Measurements from ENCODE around the gene CGB1. TPM values are rescaled to one million over a fixed set of nuclear protein-coding genes. Genes with fewer than 3 reads are reported as not detected.

CGB1 gene
- total and polyA plus RNA-seq, 2 of the 13 experiments (the other 11 are each of a cell fraction or from before 2014, with no cell fraction given) = not detected

- TF ChIP-seq ZNF136 (CRISPR knock-in tag; IDR thresholded peaks at IDR 0.05; ENCODE audit: low read depth) (no peak), ZNF256 (CRISPR knock-in tag; conservative IDR thresholded peaks at IDR 0.05) (no peak), STAG1 (CRISPR knock-in tag; IDR thresholded peaks at IDR 0.05) (no peak), RNF2 (conservative IDR thresholded peaks at IDR 0.05; ENCODE audit: low read depth) (0 out of 2 replicates have a peak, but pooled peaks have one; percentile 35), ZNF138 (CRISPR knock-in tag; IDR thresholded peaks at IDR 0.05; ENCODE audit: low read depth) (no peak), ZNF24 (IDR thresholded peaks at IDR 0.05) (no peak), ZNF563 (CRISPR knock-in tag; IDR thresholded peaks at IDR 0.05) (peak; percentile 58; the same call in 1 of the 2 replicates), SKI (IDR thresholded peaks at IDR 0.05; ENCODE audit: partially characterized antibody) (peak; percentile 19), DZIP1 (CRISPR knock-in tag; IDR thresholded peaks at IDR 0.05) (no peak), HDAC1 (CRISPR knock-in tag; IDR thresholded peaks at IDR 0.05) (0 out of 2 replicates have a peak, but pooled peaks have one; percentile 28), SP5 (CRISPR knock-in tag; IDR thresholded peaks at IDR 0.05; ENCODE audit: borderline replicate concordance, low read depth) (peak; percentile 50; the same call in 1 of the 2 replicates), IRX3 (CRISPR knock-in tag; IDR thresholded peaks at IDR 0.05; ENCODE audit: borderline replicate concordance, low read depth) (no peak), ZBTB43 (CRISPR knock-in tag; conservative IDR thresholded peaks at IDR 0.05) (no peak), ZNF777 (CRISPR knock-in tag; IDR thresholded peaks at IDR 0.05) (peak; percentile 71), ZNF44 (CRISPR knock-in tag; IDR thresholded peaks at IDR 0.05) (no peak), NFIB (CRISPR knock-in tag; IDR thresholded peaks at IDR 0.05; ENCODE audit: borderline replicate concordance) (no peak), ZNF891 (CRISPR knock-in tag; IDR thresholded peaks at IDR 0.05) (no peak), ZNF557 (CRISPR knock-in tag; IDR thresholded peaks at IDR 0.05) (no peak), ZFP90 (CRISPR knock-in tag; IDR thresholded peaks at IDR 0.05; ENCODE audit: borderline replicate concordance) (0 out of 2 replicates have a peak, but pooled peaks have one; percentile 34), ZNF598 (CRISPR knock-in tag; IDR thresholded peaks at IDR 0.05; ENCODE audit: borderline replicate concordance) (no peak), SMAD9 (CRISPR knock-in tag; IDR thresholded peaks at IDR 0.05) (no peak), ZNF879 (CRISPR knock-in tag; IDR thresholded peaks at IDR 0.05) (0 out of 2 replicates have a peak, but pooled peaks have one; percentile 54), GFI1 (CRISPR knock-in tag; IDR thresholded peaks at IDR 0.05; ENCODE audit: borderline replicate concordance) (0 out of 2 replicates have a peak, but pooled peaks have one; percentile 26), UBTF (CRISPR knock-in tag; IDR thresholded peaks at IDR 0.05) (peak; percentile 66), PHF21A (CRISPR knock-in tag; IDR thresholded peaks at IDR 0.05) (peak; percentile 57; the same call in 1 of the 2 replicates)
These were observed 19.6 kb upstream of the CGB1 start (continued) for GRCh38 chr19:49056101-49056901.
